ENCODE data around the gene ZNF160. TPM values are rescaled to one million over a fixed set of nuclear protein-coding genes. Genes with fewer than 3 reads are reported as not detected.
"Not testable (repeated sequence)": the region's sequence is repeated elsewhere in the genome, so short reads cannot be mapped to it uniquely, and the experiment has no call there.

The ZNF160 gene
- total RNA-seq, 1 donor from 2014 or later: 61.3 TPM

DNA sequence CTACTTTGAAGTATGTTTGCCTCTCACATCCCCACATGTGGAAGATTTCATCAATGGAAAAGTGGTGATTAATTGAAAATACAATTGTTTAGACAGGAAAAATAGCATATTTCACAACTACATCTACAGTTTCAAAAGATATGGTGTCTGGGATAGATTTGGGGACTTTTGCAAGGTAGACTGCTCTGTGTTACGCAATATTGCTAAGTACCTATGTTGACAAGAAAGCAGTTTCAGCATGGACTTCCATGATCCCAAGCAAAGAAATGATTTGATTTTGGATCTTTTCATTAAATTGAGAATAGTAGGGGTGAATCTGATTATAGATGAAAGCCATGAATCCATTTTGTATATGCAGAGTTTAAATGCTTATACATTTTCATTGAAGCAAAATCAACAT, 10.5 kb downstream of the ZNF160 start:
- no peak for DNase-seq (ENCODE audit: low read depth)

DNA sequence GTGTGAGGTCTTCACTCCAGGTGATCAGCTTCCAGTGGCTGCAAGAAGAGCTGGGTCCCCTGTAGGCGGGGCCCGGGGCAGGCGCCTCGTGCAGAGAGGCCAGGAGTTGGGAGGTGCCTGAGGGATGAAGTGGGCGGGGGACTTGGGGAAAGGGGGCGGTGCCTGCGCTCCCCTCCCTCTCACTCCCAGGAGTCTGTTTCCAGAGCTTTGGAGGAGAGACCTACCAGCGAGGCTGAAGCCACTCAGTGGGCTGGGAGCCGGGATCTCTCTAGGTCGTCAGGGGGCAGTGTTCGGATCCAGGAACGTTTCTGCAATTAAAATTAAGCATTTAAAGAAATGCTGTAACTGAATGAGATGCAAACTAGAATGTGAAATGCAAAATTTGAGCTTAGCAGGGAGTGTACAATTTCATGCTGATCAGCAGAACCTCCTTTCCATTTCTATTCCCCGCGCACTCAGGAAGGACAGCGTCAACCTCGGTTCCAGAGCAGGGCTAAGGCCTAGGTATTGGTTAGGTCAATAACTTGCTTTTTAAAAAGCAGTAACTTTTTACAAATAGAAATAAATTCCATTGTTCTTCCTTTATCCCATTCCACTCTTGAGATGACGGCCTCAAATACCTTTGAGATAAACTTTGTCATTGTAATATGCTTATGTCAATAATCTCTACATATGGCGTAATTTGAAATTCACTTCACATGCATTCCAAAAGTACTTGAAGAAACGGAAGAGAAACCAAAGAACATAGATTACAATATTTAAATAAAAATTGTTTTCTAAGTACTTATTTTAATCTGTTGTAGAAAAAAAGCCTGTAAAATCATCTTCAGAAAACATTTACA, 11.6 kb downstream of the ZNF160 start:
- DNase-seq (ENCODE audit: low read depth): no peak

DNA sequence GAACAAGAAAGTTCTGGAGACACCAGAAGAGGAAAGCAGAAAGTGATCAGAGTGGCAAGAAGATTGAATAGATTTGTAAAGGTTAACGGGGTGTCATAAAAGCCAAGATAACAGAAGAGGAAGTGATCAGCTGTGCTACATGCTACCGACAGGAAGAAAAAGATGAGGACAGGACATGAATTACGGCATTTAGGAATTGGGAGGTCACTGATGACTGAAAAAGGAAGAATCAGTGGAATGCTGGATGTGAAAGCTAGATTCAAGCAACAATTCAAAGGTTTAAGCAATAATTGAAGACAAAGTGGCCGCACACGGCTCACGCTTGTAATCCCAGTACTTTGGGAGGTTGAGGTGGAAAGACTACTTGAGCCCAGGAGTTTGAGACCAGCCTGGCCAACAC, 15.1 kb downstream of the ZNF160 start:
- no peak for DNase-seq (ENCODE audit: low read depth)

DNA sequence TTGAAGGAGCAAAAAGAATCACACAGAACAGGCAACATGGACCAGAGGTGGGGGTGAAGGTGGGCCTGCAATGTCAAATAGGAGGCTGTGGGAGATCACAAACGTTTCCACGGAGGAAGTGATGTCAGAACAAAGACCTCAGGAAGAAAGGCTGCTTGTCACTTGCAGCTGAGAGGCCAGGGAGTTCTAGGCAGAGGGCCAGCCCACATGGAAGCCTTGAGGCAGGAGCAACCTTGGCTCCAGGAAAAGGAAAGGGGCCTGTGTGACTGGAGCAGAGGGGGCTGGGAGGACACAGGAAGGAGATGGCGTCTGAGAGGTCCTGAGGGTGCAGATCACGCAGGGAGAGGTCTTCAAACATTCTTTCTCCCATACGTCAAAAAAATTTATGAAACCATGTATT, 16.3 kb downstream of the ZNF160 start:
- no peak for DNase-seq (ENCODE audit: low read depth)

DNA sequence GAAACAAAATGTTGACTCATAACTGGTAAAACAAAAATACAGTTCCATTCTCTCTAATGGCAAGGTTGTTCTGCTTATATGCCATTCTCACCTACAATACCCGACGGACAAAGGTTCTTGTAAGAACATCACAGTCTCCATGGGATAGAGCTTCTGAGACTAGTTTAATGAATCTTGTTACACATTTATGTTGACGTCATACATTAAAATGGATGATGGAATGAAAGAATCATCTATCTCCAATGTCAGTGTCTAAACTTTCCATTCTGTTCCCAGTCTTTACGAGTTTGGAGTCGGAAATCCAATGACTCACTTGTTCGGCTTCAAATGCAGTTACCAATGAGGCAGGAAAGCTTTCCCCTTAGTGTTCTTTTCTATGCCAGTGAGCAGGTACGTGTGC, 17.7 kb downstream of the ZNF160 start:
- DNase-seq (ENCODE audit: low read depth): no peak

DNA sequence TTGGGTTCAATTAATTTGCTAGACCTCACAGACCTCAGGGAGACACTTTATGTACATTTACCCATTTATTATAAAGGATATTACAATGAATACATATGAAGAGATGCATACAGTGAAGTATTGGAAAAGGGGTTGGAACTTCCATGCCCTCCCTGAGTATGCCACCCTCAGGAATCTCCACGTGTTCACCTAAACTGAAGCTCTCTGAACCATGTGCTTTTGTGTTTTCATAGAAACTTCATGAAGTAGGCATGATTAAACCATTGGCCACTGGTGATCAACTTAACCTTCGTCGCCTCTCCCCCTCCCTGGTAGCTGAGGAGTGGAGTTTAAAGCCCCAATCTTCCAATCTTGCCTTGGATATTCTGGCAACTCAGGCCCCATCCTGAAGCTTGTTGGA, 20.3 kb downstream of the ZNF160 start:
- DNase-seq (ENCODE audit: low read depth): no peak

DNA sequence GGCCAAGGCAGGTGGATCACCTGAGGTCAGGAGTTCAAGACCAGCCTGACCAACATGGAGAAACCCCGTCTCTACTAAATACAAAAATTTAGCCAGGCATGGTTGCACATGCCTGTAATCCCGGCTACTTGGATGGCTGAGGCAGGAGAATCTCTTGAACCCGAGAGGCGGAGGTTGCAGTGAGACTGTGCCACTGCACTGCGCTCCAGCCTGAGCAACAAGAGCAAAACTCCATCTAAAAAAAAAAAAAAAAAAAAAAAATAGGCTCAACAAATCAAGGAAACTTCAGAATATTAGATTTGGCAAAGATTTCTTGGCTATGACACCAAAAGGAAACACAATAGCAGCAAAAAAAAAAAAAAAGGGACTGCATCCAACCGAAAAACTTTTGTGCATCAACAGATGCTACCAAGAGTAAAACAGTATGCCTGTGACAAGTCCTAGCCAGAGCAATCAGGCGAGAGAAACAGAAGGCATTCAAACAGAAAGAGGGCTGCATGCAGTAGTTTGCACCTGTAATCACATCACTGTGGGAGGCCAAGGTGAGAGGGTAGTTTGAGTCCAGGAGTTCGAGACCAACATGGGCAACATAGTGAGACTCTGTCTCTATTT, 23.8 kb downstream of the ZNF160 start:
- DNase-seq (ENCODE audit: low read depth): no peak

DNA sequence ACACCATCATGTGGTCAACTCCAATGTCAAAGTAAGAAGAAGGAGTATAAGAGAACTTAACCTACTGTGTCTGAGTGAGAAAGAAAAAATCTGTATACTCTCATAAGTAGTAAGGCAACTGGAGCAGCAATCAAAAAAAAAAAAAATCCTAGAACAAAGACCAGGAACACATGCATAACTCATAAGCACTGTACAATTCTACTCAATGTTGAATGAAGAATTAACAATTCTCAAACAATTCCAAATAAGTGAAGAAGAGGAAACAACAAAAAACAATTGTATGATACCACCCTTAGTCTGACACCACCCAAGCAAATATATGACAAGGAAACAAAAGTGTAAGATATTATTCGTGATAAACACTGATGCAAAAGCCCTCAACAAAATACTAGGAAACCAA, 24.6 kb downstream of the ZNF160 start:
- DNase-seq (ENCODE audit: low read depth): no peak

DNA sequence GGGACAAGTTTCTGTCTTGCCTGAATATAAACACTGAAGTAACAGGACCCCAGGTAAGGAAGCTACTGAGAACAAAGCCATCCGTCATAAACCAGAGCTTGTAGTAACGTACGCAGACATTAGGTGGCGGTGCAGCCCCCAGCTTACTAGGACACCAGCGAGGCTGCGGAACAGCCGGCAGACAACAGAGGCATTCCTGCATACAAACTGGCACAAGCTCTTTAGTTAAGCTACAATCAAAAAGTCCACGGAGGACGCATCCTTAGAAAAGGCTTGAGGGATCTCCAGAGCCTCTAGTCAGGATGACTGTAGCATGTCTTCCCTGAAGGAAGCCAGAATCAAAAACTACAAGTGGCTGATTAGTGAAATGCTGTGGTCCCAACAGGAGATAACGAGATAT, 26.2 kb downstream of the ZNF160 start:
- DNase-seq (ENCODE audit: low read depth): no peak

DNA sequence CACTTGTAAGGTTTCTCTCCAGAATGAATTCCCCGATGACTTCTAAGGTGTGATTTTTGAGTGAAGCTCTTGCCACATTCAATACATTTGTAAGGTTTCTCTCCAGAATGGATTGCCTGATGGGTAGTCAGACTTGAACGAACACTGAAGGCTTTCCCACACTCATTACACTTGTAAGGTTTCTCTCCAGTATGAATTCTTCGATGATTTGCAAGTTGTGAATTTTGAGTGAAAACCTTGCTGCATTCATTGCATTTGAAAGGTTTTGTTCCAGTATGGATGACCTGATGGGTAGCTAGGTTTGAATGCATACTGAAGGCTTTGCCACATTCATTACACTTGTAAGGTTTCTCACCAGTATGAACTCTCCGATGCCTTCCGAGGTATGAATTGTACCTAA, 34.4 kb downstream of the ZNF160 start:
- DNase-seq (ENCODE audit: low read depth): no peak

DNA sequence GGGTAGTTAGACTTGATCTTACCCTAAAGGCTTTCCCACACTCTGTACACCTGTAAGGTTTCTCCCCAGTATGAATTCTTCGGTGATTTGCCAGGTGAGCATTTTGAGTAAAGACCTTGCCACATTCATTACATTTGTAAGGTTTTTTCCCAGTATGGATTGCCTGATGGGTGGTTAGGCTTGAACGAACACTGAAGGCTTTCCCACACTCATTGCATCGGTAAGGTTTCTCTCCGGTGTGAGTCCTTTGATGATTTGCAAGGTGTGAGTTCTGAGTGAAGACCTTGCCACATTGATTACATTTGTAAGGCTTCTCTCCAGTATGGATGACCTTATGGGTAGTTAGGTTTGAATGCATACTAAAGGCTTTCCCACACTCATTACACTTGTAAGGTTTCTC, 35.0 kb downstream of the ZNF160 start:
- DNase-seq (ENCODE audit: low read depth): no peak

DNA sequence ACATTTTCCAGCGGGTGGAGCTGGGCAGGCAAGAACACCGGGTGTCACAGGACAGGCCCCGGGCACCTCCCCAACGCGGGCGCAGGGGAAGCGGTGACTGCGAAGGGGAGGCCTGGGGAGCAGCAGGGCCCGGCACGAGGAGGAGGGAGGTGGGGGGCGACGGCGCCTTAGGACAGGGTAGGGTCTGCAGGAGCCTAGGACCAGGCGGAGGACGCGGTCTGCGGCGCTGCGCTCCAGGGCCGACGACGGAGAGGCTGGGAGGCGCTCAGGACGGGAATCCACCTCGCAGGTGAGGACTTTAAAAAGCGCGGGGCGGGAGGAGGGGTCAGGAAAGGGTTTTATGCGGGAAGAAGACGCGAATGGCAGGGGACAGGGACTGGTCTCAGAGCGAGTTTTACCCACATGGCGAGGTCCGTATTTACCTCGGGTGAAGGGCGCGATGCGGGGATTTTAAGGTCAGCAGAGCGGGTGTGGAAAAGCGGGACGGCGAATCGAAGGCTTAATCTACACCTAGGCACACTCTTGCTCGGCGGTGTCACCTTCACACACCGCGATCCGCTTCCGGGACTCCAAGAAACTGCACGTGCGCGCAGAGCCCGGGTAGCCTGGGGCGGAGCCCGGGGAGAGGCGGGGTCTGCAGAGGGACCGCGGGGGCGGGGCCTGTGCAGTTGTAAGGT, 45.2 kb downstream of the ZNF160 start:
- DNase-seq (ENCODE audit: low read depth): no peak

DNA sequence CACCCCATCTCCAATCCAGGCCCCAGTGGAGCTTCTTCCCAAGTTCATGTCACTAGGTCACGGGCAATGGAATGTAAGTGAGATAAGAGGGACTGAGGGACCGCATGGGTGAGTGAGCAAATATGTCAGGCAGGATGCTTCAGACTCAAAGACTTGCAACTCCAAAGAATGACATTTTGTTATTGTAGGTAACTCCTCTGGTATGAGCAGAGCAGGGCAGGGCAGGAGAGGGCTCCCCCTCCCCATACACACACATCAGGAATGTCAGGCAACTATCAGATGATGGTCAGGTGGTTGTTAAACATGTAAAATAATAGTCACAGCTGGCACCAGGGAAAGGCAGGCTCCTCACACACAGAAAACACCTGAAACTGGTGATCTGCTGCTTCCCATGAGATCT, 48.1 kb downstream of the ZNF160 start:
- no peak for DNase-seq (ENCODE audit: low read depth)

DNA sequence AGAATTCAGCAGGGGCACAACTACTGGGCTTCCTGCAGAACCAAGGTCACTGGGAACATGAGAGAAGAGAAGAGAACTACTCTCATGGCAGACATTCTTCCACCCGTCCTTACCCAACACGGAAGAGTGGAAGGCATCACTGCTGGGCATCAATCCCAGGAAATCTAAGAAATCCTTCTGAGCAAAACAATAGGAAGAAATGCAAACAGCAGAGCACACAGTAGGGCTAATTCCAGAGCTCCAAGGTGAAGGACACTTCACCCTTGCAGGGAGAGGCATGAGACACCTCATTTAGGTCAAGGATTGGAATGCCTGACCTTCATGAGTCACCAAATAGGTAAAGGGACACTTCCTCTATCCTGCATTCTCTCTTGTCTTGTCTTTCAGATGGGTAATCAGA, 55.8 kb downstream of the ZNF160 start:
- DNase-seq (ENCODE audit: low read depth): no peak

DNA sequence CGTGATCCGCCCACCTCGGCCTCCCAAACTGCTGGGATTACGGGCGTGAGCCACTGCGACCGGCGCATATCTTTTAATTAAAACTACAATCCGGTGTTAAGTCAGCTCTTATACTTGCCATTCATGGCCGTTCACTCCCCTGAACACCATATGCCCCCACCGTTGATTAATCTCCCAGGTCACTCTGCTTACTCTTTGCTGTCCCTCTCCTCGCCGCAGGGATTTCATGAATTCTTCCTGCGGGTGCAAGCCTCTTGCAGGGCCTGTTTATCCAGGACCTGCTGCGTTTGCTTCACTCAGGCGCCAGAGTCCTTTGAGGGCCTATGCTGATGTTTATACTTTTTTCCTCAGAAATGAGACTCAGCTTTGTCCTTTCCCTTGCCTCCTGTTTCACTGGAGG, 57.7 kb downstream of the ZNF160 start:
- DNase-seq (ENCODE audit: low read depth): no peak

DNA sequence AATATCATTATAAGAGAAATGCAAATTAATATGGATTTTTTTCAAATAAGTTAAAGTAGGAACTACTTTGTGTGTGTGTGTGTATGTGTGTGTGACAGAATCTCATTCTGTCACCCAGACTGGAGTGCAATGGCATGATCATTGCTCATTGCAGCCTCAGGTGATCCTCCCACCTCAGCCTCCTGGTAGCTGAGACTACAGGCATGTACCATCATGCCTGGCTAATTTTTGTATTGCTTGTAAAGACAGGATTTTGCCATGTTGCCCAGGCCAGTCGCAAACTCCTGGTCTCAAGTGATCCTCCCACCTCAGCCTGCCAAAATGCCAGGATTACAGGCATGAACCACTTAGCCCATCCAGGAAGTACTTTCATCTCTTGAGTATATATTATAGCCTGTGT, 61.9 kb downstream of the ZNF160 start:
- DNase-seq (ENCODE audit: low read depth): no peak

DNA sequence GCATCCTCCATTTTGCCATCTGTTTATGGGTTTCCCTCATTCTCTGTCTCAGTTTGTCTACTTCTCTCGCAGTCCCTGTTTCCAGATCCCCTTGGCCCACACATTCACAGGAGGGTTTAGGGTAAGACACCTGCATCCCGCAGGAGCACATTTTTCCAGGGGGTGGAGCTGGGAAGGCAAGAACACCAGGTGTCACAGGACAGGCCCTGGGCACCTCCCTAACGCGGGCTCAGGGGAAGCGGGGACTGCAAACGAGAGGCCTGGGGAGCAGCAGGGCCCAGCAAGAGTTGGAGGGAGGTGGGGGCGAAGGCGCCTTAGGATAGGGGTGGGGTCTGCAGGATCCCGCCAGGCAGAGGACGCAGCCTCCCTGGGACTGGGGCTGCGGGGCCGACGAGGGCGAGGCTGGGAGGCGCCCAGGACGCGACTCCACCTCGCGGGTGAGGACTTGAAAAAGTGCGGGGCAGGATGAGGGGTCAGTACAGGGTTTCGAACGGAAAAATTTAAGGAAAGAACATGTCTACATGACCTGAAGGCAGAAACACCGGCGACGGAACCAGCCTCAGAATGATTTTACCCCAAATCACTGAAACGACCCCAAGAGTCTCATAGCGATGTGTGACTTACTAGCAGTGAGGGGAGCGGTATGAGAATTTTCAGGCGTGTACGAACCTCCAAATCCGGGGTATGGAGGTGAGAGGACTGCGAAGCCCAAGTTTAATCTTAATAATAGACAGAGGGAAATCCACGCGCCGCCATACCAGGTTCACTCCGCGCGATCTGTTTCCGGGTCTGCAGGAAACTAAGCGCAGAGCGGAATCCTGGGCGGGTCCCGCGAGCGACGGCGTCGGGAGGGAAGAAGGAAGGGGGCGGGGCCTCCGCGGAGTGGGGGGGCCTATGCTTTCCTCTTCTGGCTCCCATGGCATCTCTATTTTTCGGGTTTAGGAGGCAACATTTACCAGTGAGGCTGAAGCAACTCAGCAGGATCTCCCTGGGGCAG, 65.8 kb downstream of the ZNF160 start:
- peak; percentile 6 for DNase-seq (ENCODE audit: low read depth)

DNA sequence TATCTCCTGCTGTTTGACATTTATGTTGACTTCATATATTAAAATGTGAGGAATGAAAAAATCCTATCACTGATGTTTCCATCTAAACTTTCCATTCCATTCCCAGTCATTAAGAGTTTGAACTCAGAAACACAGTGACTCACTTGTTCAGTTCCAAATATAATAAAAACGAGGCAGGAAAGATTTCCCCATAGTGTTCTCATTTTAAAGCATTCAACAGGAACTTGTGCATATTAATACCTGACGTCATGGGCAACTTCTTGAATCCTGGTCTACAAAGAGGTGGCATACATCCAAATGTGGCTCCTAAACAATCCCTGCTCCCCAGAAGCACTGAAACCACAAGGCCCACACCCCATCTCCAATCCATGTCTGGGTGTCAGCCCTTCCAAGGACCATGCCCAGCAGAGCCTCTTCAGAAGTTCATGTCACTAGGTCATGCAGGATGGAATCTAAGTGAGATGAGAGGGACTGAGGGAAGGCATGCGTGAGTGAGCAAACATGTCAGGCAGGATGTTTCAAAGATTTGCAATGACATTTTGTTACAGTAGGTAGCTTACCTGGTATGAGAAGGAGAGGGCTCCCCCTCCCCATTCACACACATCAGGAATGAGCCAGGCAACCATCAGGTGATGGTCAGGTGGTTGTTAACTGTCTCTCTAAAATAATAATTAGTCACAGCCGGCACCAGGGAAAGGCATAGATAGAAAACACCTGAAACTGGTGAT, 68.1 kb downstream of the ZNF160 start:
- no peak for DNase-seq (ENCODE audit: low read depth)

DNA sequence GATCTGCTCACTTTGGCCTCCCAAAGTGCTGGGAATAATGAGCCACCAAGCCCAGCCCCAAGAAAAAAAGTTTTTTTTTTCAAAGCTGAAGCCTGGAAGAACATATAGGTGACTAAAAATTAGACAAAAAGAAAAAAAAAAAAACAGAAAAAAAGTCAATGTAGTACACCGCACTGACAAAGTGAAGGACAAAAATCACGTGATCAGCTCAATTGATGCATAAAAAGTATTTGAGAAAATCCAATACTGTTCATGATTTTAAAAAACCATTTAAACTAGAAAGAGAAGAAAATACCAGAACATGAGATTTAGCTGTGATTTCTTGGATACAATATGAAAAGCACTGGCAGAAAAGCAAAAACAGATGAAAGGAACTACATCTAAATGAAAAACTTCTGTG, 69.2 kb downstream of the ZNF160 start:
- DNase-seq (ENCODE audit: low read depth): no peak

DNA sequence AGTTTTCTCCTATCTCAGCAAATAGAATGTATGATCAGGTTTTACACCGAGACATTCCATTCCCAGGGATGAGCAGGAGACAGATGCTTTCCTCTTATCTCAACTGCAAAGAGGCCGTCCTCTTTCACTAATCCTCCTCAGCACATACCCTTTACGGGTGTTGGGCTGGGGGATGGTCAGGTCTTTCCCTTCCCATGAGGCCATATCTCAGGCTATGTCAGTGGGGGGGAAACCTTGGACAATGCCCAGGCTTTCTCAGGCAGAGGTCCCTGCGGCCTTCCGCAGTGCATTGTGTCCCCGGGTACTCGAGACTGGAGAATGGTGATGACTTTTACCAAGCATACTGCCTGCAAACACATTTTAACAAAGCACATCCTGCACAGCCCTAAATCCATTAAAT, 74.9 kb downstream of the ZNF160 start:
- not testable (repeated sequence) for DNase-seq (ENCODE audit: low read depth)

DNA sequence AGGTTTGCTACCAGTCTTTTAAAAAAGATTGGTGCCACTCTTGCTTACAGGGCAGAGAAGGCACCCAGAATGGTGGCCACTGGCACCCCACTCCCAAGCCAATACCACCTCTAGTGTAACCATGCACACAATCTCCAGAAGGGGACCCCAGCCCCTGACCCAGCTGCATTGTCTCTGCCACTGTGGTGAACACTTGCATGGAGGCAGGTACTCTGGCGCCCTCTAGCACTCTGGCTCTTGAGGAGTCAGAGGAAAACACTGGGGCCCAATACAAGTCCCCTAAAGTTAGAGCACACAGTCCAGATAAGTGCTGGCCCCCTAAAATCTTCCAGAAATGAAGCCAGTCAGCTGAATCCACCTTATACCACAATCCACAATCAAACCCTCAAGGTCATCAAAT, 83.5 kb downstream of the ZNF160 start:
- no peak for DNase-seq (ENCODE audit: low read depth)

Measured in renal cortical epithelial cell (primary cell).